ENCODE data around the gene USB1. TPM values are rescaled to one million over a fixed set of nuclear protein-coding genes. Genes with fewer than 3 reads are reported as not detected.
A peak's percentile ranks its signal among the peaks of the same experiment; 100 is the strongest.
"Not testable (repeated sequence)": the region's sequence is repeated elsewhere in the genome, so short reads cannot be mapped to it uniquely, and the experiment has no call there.

Gene USB1
- total and polyA plus RNA-seq, 2 donors (not counting 1 experiment from before 2014, with no cell fraction given), result 18.8 to 32.7 TPM

DNA sequence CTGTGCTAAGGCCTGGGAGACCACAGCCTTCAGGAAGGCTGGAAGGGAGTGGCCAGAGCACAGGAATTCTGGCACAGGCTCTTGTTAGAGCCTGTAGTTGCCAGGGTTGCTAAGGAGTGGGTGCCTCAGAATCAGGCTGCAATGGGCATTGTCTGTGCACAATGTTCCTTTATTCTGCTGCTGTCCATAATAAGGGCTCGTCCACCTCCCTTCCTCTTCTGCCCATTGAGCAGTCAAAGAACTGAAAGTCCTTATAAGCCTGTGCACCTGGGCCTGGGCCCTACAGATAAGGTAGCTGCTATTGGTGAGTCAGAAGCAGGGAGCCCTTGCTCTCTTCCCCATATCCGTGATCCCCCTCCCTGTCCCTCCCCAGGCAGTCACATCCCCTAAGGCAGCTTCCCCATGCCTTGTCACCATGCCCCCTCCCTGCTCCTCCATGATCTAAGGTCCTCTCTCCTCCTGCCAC lies 24.8 kb upstream of the USB1 start:
- TF ChIP-seq EZH2 (IDR thresholded peaks at IDR 0.05; ENCODE audit: low read length, missing control alignments), result no peak
- TF ChIP-seq, protein P1, sequence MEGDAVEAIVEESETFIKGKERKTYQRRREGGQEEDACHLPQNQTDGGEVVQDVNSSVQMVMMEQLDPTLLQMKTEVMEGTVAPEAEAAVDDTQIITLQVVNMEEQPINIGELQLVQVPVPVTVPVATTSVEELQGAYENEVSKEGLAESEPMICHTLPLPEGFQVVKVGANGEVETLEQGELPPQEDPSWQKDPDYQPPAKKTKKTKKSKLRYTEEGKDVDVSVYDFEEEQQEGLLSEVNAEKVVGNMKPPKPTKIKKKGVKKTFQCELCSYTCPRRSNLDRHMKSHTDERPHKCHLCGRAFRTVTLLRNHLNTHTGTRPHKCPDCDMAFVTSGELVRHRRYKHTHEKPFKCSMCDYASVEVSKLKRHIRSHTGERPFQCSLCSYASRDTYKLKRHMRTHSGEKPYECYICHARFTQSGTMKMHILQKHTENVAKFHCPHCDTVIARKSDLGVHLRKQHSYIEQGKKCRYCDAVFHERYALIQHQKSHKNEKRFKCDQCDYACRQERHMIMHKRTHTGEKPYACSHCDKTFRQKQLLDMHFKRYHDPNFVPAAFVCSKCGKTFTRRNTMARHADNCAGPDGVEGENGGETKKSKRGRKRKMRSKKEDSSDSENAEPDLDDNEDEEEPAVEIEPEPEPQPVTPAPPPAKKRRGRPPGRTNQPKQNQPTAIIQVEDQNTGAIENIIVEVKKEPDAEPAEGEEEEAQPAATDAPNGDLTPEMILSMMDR (conservative IDR thresholded peaks at IDR 0.05 in 1 of 2, IDR thresholded peaks at IDR 0.05 in 1 of 2; ENCODE audit: low read depth in 1 of 2, low read length in 2 of 2), result no peak
- no peaks in the 10 kb centered on the region for H4K20me1 ChIP-seq (ENCODE audit: control insufficient read depth, extremely low read depth, insufficient read depth, low read length)
- H3K9me3 ChIP-seq (ENCODE audit: control insufficient read depth, insufficient read depth, low read depth, low read length), result no peaks in the 10 kb centered on the region
- no peaks in the 10 kb centered on the region for H3K79me2 ChIP-seq (ENCODE audit: control insufficient read depth, insufficient read depth, low read length)
- no peak overlapping the region for H3K4me3 ChIP-seq (replicated peaks in 1 of 4; ENCODE audit: control extremely low read depth in 1 of 4, insufficient read depth in 1 of 4, low read depth in 3 of 4, low read length in 4 of 4)
- H3K36me3 ChIP-seq (ENCODE audit: control insufficient read depth, insufficient read depth, low read length), result no peaks in the 10 kb centered on the region
- H2AFZ ChIP-seq (ENCODE audit: low read length), result no peak overlapping the region
- no peaks in the 10 kb centered on the region for H3K27me3 ChIP-seq (ENCODE audit: control insufficient read depth, insufficient read depth, low read length)
- no peak overlapping the region for H3K9ac ChIP-seq (ENCODE audit: insufficient read depth, low read length)
- no peak overlapping the region for H3K27ac ChIP-seq (ENCODE audit: insufficient read depth, low read length)
- H3K4me1 ChIP-seq (ENCODE audit: control insufficient read depth, extremely low read depth, insufficient read depth, low read length), result no peaks in the 10 kb centered on the region
- peak in 1 of 2 donors; percentile 35 for DNase-seq (ENCODE audit: low read depth in 2 of 2)
- no peak overlapping the region for H3K4me2 ChIP-seq (ENCODE audit: extremely low read depth, insufficient read depth, low read length)

DNA sequence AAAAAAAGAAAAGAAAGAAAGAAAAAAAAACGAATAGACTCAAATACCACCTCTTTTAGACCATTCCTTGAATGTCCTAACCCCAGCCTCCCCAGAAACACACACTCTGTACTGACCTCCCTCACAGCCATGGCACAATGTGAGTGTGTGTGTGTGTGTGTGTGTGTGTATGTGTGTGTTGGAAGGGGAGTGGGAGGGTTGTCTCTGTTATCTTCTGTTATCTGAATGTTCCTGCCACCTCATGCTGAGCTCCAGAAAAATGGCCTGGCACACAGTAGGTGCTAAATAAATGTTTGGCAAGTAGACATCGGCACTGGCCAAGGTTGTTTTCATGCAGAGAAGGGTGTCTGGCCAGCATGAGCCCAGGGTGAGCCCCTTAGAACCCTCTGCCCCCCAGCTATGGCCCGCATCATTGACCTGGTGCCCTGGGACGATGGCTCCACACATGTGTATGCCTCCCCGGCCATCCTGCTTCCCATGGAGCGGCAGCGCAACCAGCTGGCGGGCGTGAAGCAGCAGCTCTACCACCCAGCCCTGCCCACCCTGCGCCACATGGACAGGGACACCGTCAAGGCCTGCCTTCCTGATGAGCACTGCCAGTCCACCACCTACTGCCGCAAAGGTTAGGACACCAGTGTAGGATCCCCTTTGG lies 23.7 kb upstream of the USB1 start:
- H3K9ac ChIP-seq (ENCODE audit: insufficient read depth, low read length), result no peak overlapping the region
- H3K36me3 ChIP-seq (ENCODE audit: control insufficient read depth, insufficient read depth, low read length), result no peaks in the 10 kb centered on the region
- no peak for DNase-seq (ENCODE audit: low read depth in 2 of 2)
- no peak overlapping the region for H3K4me3 ChIP-seq (replicated peaks in 1 of 4; ENCODE audit: control extremely low read depth in 1 of 4, insufficient read depth in 1 of 4, low read depth in 3 of 4, low read length in 4 of 4)
- H3K9me3 ChIP-seq (ENCODE audit: control insufficient read depth, insufficient read depth, low read depth, low read length), result no peaks in the 10 kb centered on the region
- no peaks in the 10 kb centered on the region for H3K79me2 ChIP-seq (ENCODE audit: control insufficient read depth, insufficient read depth, low read length)
- H4K20me1 ChIP-seq (ENCODE audit: control insufficient read depth, extremely low read depth, insufficient read depth, low read length), result no peaks in the 10 kb centered on the region
- no peaks in the 10 kb centered on the region for H3K4me1 ChIP-seq (ENCODE audit: control insufficient read depth, extremely low read depth, insufficient read depth, low read length)
- H3K27me3 ChIP-seq (ENCODE audit: control insufficient read depth, insufficient read depth, low read length), result no peaks in the 10 kb centered on the region
- TF ChIP-seq EZH2 (IDR thresholded peaks at IDR 0.05; ENCODE audit: low read length, missing control alignments), result no peak
- TF ChIP-seq, protein P1 (conservative IDR thresholded peaks at IDR 0.05 in 1 of 2, IDR thresholded peaks at IDR 0.05 in 1 of 2; ENCODE audit: low read depth in 1 of 2, low read length in 2 of 2), result no peak
- H3K4me2 ChIP-seq (ENCODE audit: extremely low read depth, insufficient read depth, low read length), result no peak overlapping the region
- no peak overlapping the region for H2AFZ ChIP-seq (ENCODE audit: low read length)
- H3K27ac ChIP-seq (ENCODE audit: insufficient read depth, low read length), result no peak overlapping the region

DNA sequence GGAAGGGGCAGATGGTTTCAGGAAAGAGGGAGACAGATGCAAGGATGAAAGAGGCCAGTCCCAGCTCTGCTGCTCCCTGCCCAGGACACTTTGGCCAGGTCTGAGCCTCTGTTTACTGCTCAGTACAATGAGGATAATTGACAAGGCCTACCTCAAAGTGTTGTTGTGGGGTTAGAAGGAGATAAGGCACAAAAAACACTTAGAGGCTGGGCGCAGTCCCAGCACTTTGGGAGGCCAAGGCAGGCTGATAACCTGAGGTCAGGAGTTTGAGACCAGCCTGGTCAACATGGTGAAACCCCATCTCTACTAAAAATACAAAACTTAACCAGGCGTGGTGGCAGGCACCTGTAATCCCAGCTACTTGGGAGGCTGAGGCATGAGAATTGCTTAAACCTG lies 23.1 kb upstream of the USB1 start:
- H3K27ac ChIP-seq (ENCODE audit: insufficient read depth, low read length); H3K9ac ChIP-seq (ENCODE audit: insufficient read depth, low read length); H2AFZ ChIP-seq (ENCODE audit: low read length); H3K4me1 ChIP-seq (ENCODE audit: control insufficient read depth, extremely low read depth, insufficient read depth, low read length); H4K20me1 ChIP-seq (ENCODE audit: control insufficient read depth, extremely low read depth, insufficient read depth, low read length); H3K9me3 ChIP-seq (ENCODE audit: control insufficient read depth, insufficient read depth, low read depth, low read length); DNase-seq (ENCODE audit: low read depth in 2 of 2); H3K36me3 ChIP-seq (ENCODE audit: control insufficient read depth, insufficient read depth, low read length); H3K27me3 ChIP-seq (ENCODE audit: control insufficient read depth, insufficient read depth, low read length); H3K4me3 ChIP-seq (replicated peaks in 1 of 4; ENCODE audit: control extremely low read depth in 1 of 4, insufficient read depth in 1 of 4, low read depth in 3 of 4, low read length in 4 of 4); H3K79me2 ChIP-seq (ENCODE audit: control insufficient read depth, insufficient read depth, low read length); H3K4me2 ChIP-seq (ENCODE audit: extremely low read depth, insufficient read depth, low read length): not testable (repeated sequence)
